Raji (cell line): ENCODE data around the gene HMGCS1.

Experiments used
- POLR2A ChIP-seq: IDR thresholded peaks from 2 replicates; pipeline ENCODE4 v1.6.1; 2011; ENCODE audit warnings: low read depth, low read length, control low read depth; ENCODE audit not compliant: insufficient read depth

Gene HMGCS1

DNA sequence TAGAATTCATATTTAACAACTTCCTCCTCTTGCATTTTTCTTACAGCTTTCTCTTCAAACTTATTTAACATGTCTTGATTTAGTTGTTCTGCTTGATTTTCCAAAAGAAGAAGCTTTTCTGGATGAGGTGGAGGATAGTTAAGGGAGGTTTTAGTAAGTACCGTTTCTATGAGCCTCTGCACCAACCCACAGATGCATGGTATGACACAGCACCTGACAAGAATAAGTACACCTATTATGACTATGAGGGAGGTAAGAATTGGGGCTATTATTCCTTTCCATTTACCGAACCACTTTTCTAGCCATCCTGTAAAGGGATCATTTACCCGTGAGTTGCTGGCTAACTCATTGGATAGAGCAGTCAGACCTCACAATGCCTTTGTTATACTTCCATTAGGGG, 2.5 kb upstream of the HMGCS1 start:
- TF ChIP-seq POLR2A = no peak

GRCh38 chr5:43315263-43315662, 2.1 kb upstream of the HMGCS1 start:
- TF ChIP-seq POLR2A = no peak

- TF ChIP-seq POLR2A = no peak
These were observed 1.5 kb upstream of the HMGCS1 start for GRCh38 chr5:43314724-43315123.

DNA sequence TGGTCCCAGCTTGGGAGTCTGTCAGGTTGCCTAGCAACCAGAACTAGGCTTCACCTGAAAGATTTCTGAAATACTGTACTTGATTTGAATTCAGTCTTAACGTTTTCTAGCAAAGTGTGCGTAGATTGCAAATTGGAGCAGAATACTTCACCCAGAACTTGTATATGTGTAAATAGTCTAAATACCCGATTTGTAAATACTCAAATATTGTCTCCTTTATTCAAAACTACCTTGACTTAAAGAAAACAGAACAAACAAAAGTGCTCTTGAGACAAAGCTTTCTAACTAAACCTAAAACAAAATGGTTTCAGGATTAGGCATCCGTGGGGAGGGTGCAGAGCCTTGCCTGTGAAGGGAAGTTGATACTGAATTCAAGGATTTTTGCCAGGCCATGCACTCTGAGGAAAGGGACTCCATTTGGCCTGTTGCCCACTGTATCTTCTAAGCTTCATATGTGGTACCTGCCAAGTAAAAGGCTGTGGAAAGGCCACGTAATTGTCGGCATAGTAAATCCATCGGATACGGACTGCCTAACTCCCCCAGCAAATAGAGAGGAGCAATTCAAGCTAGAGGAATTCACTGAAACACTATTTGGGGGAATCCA, 744 bp upstream of the HMGCS1 start:
- peak; percentile 27; the same call in 1 of the 2 replicates for TF ChIP-seq POLR2A

DNA sequence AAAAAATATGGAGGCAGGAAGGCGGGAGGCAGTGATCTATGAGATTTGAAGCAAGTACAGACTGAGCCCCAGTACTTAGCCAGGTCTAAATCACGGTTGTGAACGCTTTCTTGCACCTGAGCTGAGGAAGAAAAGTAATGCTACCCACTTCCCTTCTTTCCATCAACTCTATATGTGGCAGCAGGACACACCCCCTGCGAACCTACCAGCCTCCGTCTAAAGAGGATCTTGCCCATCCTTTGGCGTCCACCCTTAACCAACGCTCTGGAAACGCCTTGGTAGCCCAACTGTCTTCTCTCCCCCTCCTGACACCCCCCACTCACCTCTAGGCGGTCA, 545 bp downstream of the HMGCS1 start:
- TF ChIP-seq POLR2A = no peak

DNA sequence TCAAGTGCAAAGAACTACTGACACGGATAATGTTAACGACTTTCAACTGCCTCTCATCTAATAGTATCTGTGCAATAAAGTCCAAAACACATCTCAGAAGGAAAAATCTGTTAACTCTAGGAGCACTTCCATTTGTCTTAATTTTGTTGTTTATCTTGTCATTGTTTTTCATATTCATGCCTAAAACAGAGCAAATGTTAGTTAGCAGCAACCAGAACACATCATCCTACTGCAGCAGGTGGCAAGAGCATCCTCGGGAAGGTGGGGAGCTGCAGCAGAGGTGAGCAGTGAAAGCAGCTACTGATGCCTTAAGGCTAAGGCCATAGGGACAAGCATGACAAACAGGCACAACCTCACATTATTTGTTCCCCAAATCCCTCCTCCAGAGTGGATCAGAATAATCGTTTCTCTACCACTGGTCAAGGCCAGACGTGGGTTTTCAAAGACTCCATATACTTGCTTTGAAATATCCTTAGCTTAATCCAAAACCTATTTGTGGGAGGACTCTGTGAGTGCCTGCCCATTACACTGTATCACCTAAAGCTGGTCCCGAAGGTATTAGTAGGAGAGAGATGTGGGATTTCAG, 1.0 kb downstream of the HMGCS1 start:
- no peak for TF ChIP-seq POLR2A

DNA sequence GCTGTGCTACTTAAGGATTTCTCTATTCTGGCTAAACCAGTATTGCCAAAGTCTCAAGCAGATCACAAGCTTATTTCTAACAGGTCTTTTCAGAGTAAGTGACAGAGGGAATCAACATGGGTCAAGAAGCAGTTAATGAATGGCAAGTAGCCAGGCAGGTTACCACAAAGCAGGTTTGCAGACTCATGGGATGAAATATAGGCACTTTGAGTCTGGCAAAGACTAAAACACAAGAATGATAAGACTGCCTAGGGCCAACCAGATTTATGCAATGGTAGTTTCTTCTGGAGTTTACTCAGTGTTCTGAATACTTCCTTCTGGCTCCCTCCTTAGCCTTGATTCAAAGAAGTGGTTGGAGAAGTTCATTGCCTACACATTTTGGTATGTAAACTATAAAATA, 3.6 kb downstream of the HMGCS1 start:
- TF ChIP-seq POLR2A = no peak

GRCh38 chr5:43309122-43309521, 4.1 kb downstream of the HMGCS1 start:
- no peak for TF ChIP-seq POLR2A

DNA sequence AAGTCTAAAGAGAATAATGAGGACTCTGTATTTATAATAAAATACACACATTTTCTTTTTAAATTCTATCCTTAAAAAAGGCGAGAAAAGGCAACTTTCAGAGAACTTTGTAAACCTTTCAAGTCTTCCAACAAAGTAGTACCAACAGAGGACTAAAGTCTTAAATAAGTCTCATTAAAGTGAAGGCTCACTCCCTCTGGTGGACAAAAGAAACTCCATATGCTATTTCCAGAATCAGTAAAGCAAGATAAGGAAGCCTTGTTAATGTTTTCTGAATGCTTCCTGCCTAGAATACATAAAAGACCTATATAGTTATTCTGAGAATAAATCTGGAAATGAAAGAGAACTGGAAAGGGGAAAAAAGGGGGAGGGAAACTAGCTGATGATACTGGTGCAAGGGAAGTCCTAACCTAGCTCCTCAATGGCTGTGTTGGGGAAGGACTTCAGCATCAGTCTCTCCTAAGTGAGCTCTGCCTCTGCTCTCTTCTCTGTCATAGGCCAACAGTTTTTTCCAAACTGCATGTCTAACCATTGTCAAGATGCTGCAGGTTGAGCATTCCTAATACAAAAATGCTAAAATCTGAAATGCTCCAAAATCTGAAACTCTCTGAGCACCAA, 7.2 kb downstream of the HMGCS1 start:
- no peak for TF ChIP-seq POLR2A

DNA sequence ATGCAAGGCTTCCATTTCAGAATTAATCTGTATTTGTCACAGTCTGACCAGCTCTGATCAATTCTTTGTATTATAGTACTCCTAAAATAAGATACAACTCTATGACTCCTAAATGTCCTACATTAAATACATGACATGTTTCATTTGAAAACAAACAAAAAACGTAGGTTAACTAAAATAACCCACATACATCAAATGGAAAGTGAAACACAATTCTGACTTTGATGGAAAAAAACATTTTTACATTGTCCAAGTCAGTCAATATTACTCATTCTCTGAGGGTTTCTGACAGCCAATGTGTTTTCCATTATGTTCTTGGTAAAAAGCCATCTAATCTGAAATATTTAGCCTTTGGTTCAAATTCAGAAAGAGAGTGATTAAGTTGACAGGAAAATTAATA, 8.7 kb downstream of the HMGCS1 start:
- TF ChIP-seq POLR2A = no peak

DNA sequence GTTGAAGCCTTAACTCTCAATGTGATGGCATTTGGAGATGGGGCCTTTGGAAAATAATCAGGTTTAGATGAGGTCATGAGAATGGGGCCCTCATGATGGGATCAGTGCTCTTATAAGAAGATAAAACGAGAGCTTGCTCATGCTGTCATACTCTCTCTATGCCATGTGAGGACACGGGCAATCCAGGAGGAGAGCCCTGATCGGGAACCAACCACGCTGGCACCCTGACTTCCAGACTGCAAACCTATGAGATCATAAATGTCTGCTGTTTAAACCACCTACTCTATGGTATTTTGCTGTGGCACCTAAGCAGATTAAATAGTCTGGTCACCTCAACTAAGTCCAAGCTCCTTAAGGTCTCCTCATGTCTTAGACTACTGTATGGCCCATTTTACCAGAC, 10.0 kb downstream of the HMGCS1 start:
- TF ChIP-seq POLR2A = no peak

GRCh38 chr5:43302481-43302880, 10.7 kb downstream of the HMGCS1 start:
- TF ChIP-seq POLR2A = no peak

DNA sequence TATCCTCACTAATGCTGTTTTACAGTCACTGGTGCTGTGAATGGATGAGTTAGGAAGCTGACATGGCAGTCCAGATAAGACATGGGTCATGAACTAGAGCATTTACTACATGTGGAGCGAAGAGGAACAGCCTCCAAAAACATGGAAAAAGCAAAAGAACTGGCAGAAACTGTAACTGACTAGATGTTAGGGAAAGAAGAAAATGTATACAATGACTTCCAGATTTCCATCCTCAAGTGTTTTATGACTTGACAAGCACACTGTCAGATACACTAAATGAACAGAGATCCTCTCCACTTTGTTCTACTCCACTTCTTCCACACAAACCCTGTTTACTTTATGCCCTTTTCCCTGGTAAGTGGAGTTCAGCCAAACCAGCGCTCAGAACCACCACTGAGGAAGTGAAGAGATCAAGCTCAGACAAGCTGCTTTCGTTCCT, 11.5 kb downstream of the HMGCS1 start:
- TF ChIP-seq POLR2A = no peak

DNA sequence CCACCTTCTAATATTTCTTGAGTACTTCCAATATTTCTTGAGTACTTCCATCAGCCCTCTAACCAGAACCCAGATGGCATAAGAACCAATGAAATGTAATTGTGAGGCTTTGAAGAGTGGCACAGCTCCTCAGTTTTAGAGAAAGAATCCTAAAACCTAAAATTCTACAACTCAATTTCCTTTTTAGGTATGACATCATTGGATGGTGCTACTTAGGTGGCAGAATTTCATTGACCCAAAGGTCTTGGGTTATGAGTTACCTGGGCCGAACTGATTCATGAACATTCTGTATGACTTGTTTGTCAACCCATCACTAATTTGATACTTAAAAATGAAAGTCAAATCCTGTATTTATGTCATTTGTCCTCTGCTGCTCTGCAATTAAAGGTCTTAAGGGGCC, 13.1 kb downstream of the HMGCS1 start:
- TF ChIP-seq POLR2A = no peak

DNA sequence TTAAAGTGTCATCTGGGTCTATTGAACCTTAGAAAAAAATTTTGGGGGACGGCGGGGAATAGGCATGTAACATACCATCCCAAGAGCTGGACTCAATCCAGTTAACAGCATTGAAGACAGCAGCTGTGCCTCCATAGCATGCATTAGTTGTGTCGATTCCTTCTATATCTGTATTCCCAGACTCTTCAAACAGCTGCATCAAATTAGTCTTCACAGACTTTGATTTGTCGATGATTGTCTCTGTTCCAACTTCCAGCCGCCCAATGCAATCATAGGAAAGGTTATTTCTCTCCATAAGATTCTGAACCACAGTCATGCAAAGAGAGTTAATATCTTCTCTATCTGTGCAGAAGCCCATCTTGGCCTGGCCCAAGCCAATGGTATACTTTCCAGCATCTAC, 14.8 kb downstream of the HMGCS1 start:
- no peak for TF ChIP-seq POLR2A

GRCh38 chr5:43296835-43297234, 16.4 kb downstream of the HMGCS1 start:
- no peak for TF ChIP-seq POLR2A

DNA sequence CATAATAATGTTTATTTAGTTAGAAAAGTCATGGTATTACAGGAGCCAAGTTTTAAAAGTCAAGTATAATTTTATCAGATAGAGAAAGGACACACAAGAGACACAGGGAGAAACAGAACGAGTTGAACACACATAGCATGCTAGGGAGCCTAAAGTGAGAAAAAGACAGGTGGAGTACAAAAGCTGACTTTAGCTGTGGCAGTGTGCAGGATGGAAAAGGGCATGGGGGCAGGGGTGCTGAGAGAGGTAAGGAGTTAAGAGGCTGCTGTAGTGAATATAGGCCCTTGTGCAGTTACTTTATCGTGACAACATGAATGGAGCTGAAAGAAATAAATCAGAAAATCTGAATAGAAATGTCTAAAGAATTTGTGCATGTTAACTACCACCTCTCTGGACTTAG, 18.0 kb downstream of the HMGCS1 start:
- TF ChIP-seq POLR2A = no peak

GRCh38 chr5:43294226-43294625, 19.0 kb downstream of the HMGCS1 start:
- TF ChIP-seq POLR2A = no peak

DNA sequence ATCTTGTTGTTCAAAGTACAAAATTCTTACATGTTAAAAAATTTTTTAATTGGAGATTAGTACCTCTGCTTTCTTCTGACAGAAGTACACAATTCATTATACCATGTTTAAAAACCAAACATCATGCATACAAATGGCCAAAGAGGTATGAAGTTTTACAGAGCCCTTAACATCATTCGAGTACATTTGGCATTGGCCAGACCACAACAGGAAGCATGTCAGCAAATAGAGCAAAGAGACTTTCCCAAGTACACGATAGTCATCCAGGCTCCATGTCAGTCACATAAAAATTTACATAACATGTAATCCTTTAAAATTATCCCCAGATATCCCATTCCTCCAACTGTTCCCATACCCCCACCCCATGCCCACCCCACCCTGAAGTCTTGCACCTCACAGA, 22.5 kb downstream of the HMGCS1 start:
- no peak for TF ChIP-seq POLR2A
